Heart left ventricle (tissue), 13 donors: ENCODE measurements around the gene ZBTB38.

ENCODE experiments used
- CTCF ChIP-seq, 12 donors: fragments of 200-600 bp; sonication (generic) in 4 of 12; IDR thresholded peaks; one replicate each; pipeline versions ENCODE4 v1.5.0 to v1.8.0; 2018 to 2022; ENCODE audit warnings: antibody characterized with exemption in 12 of 12, mild to moderate bottlenecking in 5 of 12
- POLR2A ChIP-seq, 2 donors: fragments of 450-650 bp; IDR thresholded peaks; one replicate each; pipeline ENCODE4 v1.6.1; 2017; ENCODE audit warnings: antibody characterized with exemption in 2 of 2, mild to moderate bottlenecking in 2 of 2, moderate library complexity in 2 of 2
- donor health status: ischemic (EF 13 %, LVEDD 7.1; RV severe dilation, severe dysfunction).
- donor health status: DM: no; HTN: yes; CAD: no.
- donor health status: DM: no; HTN: no; CAD: no.
- donor health status: ischemic (EF 25% LVEDD 6.9; RV normal size, moderate dysfunction).
- donor health status: ischemic (EF 25% LVEDD 5.7; RV mildly dilated, moderate dysfunction).
- donor health status: ischemic (EF 35%, LVEDD 5.7; RV mildly dilated, moderate dysfunction).
- donor health status: nonischemic (EF 11% LVEDD 7.7; RV severe dilation, severe dysfunction).
- donor health status: DM: yes; HTN: yes; CAD: no.
- donor health status: PGD.
- donor health status: ischemic (EF 29% LVEDD 5.4; RV normal size, mild dysfunction).
- donor health status: nonischemic (EF 23%, LVEDD 6.1; RV moderate dilation, normal function).

GRCh38 chr3:141375381-141376301, 7.3 kb downstream of the ZBTB38 start:
- TF ChIP-seq CTCF (IDR thresholded peaks at IDR 0.05) (no peak), POLR2A (IDR thresholded peaks at IDR 0.05) (no peak)
